PFSK-1 (cell line): Measurements from ENCODE around the gene FIBCD1.

Source experiments
- FOXP2 ChIP-seq: optimal IDR thresholded peaks from 2 replicates; pipeline ENCODE3; 2011; ENCODE audit warnings: borderline replicate concordance, control low read depth, inconsistent platforms; ENCODE audit not compliant: insufficient read depth; ENCODE audit errors: extremely low read length, extremely low read depth
- POLR2AphosphoS5 ChIP-seq: IDR thresholded peaks from 2 replicates; pipeline ENCODE4 v1.6.1; 2012; ENCODE audit warnings: low read depth, mild to moderate bottlenecking, control low read depth, low read length, moderate library complexity
- REST ChIP-seq, 2 experiments: IDR thresholded peaks; 2 replicates each; pipeline versions ENCODE4 v1.6.1 to v1.8.0; 2011 to 2012; ENCODE audit warnings: low read depth in 2 of 2, low read length in 2 of 2, control low read depth in 1 of 2, inconsistent platforms in 1 of 2, mild to moderate bottlenecking in 1 of 2, moderate library complexity in 1 of 2; ENCODE audit not compliant: insufficient read depth in 1 of 2
- SIN3A ChIP-seq: IDR thresholded peaks from 2 replicates; pipeline ENCODE4 v1.6.1; 2012; ENCODE audit warnings: mild to moderate bottlenecking, low read length, moderate library complexity, borderline replicate concordance; ENCODE audit not compliant: insufficient read depth
- TAF1 ChIP-seq: IDR thresholded peaks from 2 replicates; pipeline ENCODE4 v1.6.1; 2012; ENCODE audit warnings: low read length, control low read depth, borderline replicate concordance; ENCODE audit not compliant: insufficient read depth

FIBCD1 gene

GRCh38 chr9:130957451-130958203, 18.6 kb upstream of the FIBCD1 start:
- TF ChIP-seq FOXP2 (no peak), POLR2AphosphoS5 (no peak), REST (IDR thresholded peaks at IDR 0.05; ENCODE audit: insufficient read depth in 1 of 2, low read depth in 2 of 2, low read length in 2 of 2) (no peak), TAF1 (no peak), SIN3A (no peak)

GRCh38 chr9:130956636-130957450, 17.8 kb upstream of the FIBCD1 start:
- TF ChIP-seq FOXP2 (no peak), SIN3A (no peak), REST (IDR thresholded peaks at IDR 0.05; ENCODE audit: insufficient read depth in 1 of 2, low read depth in 2 of 2, low read length in 2 of 2) (no peak), POLR2AphosphoS5 (no peak), TAF1 (no peak)

GRCh38 chr9:130955947-130956621, 17.0 kb upstream of the FIBCD1 start:
- TF ChIP-seq POLR2AphosphoS5 (no peak), TAF1 (no peak), SIN3A (no peak), REST (IDR thresholded peaks at IDR 0.05; ENCODE audit: insufficient read depth in 1 of 2, low read depth in 2 of 2, low read length in 2 of 2) (no peak), FOXP2 (no peak)

- no peak for TF ChIP-seq FOXP2
- no peak for TF ChIP-seq REST (IDR thresholded peaks at IDR 0.05; ENCODE audit: insufficient read depth in 1 of 2, low read depth in 2 of 2, low read length in 2 of 2)
- no peak for TF ChIP-seq SIN3A
- no peak for TF ChIP-seq TAF1
- TF ChIP-seq POLR2AphosphoS5, result no peak
Observed at GRCh38 chr9:130954317-130954716, 15.3 kb upstream of the FIBCD1 start.
